ENCODE measurements around the gene ATM.
"Not testable (repeated sequence)": the region's sequence is repeated elsewhere in the genome, so short reads cannot be mapped to it uniquely, and the experiment has no call there.

ATM gene

DNA sequence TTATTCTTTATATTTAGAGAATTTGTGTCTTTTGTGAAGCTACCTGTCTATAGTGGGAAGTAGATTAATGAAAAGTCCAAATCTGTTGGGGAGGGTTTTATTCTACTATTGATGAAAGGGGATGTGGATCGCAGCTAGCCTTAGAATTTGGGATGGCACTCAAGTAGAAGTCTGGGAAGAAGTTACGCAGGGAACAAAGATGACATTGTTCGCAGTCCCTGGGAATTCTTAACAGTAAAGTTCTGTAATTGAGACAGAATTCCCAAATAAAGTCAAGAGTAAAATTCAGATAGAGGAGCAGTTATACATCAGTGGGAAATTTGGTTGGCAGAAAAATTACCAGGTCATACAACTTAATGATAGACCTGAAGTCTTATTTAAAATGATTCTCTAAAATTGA lies 64.1 kb downstream of the ATM start:
- DNase-seq (ENCODE audit: low read depth), result no peak

DNA sequence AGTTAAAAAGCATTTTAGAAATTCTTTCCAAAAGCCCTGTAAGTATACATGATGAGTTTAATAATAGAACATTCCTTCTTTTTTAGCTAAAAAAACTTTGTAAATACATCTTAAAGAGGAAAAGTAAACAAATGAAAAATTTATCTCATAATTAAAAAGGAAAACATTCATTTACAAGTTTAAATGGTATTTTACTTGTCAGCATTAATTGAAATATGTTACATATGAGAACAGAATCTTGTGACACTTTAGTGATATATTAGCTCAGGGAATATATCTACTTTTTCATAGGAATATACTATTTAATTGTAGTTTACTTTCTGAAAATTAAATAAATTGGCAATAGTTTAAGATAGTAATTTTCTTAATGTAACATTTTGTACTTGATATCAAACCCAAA lies 66.2 kb downstream of the ATM start:
- not testable (repeated sequence) for DNase-seq (ENCODE audit: low read depth)

DNA sequence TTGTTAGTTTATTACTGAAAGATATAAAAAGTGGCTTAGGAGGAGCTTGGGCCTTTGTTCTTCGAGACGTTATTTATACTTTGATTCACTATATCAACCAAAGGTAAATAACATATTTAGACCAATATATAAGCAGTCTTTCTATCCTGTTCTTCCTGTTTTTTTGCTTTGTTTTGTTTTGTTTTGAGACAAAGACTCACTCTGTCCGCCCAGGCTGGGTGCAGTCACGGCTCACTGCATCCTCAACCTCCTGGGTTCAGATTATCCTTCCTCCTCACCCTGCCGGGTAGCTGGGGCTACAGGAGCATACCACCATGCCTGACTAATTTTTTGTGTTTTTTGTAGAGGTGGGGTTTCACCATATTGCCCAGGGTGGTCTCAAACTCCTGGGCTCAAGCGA lies 66.8 kb downstream of the ATM start:
- DNase-seq (ENCODE audit: low read depth), result no peak

DNA sequence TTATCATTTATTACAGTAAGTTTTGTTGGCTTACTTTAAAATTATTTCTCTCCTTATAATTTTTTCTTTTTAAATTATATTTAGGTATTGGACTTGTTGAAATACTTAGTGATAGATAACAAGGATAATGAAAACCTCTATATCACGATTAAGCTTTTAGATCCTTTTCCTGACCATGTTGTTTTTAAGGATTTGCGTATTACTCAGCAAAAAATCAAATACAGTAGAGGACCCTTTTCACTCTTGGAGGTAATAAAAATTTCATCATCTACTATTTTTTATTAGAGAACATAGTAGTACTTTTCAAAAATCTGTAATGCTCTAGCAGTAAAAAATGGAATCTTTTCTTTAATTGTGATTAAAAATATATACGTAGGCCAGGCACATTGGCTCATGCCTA lies 70.4 kb downstream of the ATM start:
- no peak for DNase-seq (ENCODE audit: low read depth)

- DNase-seq (ENCODE audit: low read depth), result no peak
Measured at GRCh38 chr11:108302121-108302785, 79.4 kb downstream of the ATM start.

DNA sequence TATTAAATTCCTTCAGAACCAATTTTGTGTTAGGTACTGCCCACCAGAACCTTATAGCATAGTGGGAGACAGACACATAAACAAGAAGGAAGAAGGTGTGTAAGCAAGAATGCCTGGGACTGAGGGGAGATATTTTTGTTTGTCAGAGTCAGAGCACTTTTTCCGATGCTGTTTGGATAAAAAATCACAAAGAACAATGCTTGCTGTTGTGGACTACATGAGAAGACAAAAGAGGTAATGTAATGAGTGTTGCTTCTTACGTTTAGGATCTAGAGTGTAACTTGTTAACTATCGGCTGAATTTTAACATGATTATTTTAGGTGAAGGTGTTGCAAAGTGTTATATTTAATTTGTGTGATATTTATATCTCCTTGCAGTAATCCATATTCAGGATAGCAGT lies 84.9 kb downstream of the ATM start:
- DNase-seq (ENCODE audit: low read depth), result no peak

DNA sequence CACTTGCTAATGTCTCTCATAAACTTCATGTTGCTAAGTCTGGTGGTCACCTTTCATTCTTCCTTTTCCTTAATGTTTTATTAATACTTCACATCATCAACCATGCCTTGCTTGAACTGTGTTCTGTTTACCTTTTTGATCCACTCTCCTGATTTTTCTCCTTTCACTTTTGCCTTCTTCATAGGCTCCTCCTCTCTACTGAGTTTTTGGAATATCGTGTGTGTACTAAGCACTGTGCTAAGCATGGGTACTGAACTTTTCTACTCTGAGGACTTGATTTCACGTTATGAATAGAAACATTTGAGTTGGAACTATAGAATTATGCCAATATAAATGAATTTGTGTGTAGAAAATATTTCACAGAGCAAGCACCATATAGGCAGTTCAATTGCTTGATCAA lies 90.6 kb downstream of the ATM start:
- DNase-seq (ENCODE audit: low read depth), result no peak

- no peak for DNase-seq (ENCODE audit: low read depth)
Measured at GRCh38 chr11:108316061-108316460, 93.2 kb downstream of the ATM start.

- DNase-seq (ENCODE audit: low read depth), result no peak
Measured at GRCh38 chr11:108319541-108320145, 96.8 kb downstream of the ATM start.

DNA sequence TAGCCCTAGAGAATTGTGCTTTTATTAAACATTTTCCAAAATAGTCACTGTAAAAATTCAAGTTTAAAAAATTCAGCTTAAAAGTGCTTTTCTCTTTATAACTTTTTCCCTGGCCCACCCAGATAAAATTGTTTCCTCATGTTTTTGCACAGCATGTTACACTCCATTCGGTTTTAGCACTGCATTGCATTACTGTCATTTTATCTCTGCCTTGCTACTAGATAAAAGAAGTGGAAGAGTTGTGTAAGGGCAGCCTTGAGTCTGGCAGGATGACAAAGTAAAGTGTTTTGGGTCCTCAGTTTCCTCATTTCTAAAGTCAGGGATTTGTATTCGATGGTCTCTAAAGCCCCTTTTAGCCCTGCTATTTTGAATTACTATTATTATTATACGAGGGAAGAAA lies 99.8 kb downstream of the ATM start:
- DNase-seq (ENCODE audit: low read depth), result no peak

DNA sequence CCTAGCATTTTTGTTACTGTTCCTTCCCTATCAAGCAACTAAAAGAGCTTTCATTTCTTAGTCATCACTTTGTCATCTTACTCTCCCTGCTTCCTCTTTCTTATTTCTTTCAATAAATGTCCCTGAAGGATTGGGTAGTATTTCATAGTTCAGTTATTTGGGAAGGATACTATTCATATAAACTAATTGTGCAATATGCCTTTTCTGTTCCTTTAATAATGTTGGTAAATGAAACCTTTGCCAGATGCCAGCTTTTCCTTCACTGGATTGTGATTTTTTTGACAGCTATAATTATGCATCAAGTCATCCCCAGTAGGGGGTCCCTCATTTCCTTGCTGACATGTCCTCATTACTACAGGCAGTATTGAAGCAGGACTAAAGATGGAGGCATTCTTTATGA lies 101.7 kb downstream of the ATM start:
- no peak for DNase-seq (ENCODE audit: low read depth)

DNA sequence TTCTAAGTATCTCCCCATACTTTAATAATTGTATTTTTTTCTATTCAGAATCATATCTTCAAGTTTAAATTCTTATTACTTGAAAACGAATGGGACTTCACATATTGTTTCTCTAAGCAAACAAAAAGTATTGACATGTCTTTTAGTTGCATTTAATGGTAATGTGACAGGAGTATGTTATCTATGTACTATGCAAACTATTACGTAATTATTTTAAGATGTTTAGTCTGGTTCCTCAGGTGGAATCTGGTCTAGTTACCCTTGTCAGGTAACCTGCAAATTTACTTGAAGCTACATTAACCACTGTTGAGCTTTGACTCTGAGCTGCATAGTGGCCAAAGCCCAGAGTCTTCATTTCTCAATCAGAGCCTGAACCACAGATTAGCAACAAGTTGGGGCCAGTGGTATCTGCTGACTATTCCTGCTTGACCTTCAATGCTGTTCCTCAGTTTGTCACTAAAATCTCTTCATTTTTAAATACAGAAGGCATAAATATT lies 110.6 kb downstream of the ATM start:
- no peak for DNase-seq (ENCODE audit: low read depth)

DNA sequence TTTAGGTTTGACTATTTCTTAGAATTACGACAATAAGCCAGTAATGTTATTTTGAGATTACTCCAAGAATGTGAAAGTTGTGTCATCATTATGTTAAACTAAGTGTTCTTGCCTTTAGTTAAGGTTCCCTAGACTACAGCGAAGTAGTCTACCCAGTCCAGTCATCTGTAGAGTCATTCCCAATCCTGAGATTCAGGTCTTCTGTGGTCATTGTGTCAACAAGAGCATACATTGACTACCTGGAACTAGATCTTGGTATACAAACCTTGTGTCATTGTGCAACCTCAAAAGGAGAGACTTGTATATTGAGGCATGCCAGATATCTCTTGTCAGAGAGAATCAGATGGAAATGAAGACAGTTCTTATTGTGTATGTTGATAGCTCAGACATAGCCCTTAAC lies 115.9 kb downstream of the ATM start:
- no peak for DNase-seq (ENCODE audit: low read depth)

GRCh38 chr11:108340973-108341372 lies 118.1 kb downstream of the ATM start:
- no peak for DNase-seq (ENCODE audit: low read depth)

GRCh38 chr11:108341654-108342053 lies 118.8 kb downstream of the ATM start:
- no peak for DNase-seq (ENCODE audit: low read depth)

DNA sequence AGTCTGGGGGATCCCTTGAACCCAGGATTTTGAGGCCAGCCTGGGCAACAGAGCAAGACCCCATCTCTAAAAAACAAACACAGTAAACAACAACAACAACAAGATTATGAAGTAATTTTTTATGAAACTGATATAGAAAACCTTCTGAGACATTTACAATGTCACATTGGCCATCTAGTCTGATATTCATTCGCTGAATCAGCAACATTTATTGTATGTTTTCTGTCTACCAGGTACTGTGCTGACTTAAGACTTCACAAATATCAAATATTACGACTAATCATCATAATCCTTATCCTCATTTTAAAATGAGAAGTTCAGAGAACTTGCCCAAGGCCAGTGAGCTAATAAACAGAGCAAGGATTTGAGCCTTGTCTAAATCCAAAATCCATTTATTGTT lies 120.8 kb downstream of the ATM start:
- DNase-seq (ENCODE audit: low read depth), result no peak

DNA sequence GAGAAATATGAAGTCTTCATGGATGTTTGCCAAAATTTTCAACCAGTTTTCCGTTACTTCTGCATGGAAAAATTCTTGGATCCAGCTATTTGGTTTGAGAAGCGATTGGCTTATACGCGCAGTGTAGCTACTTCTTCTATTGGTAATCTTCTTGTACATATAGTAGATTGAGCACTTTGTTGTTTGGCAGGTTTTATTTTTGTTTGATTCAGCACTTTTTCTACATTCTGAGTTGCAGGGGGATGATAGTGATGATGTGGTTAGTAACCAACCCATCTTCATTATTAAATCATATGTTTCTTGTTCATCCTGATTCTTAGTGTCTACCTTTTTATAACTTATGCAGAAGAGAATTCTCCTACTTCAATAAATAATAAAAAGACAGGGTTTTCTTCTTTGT lies 122.9 kb downstream of the ATM start:
- no peak for DNase-seq (ENCODE audit: low read depth)

DNA sequence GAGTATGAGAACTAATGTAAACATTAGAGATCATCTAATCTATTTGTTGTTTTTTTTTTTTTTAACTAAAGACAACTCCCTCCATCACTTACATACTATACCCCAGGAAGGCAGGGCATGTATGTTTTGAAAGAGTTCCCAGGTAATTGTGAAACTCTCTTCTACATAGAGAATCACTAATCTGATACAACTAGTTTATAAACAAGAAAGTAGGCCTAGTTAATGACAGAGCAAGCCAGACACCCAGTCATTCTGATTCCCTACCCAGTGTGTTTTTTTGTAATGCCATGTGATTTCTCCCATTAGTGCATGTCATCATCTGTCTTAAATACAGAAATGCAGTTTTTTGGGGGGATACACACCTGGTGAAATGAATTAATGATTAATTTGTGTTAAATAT lies 123.6 kb downstream of the ATM start:
- no peak for DNase-seq (ENCODE audit: low read depth)

DNA sequence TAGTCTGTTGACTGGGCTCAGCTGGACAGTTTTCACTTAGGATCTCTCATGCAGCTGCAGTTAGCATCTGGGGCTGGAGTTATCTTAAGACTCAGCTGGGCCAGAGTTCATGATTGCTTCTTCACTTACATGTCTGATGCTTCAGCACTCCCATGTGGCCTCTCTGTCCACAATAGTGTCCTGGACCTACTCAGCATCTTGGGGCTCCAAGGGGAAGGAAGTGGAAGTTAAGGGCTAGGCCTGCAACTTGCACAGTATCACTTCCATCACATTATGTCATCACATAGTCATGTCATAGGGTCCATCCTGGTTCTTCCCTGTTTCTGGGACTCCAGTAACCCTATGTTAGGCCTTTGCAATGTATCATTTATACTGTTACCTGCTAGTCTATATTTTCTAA lies 128.6 kb downstream of the ATM start:
- DNase-seq (ENCODE audit: low read depth), result no peak

- no peak for DNase-seq (ENCODE audit: low read depth)
Measured at GRCh38 chr11:108364159-108364558, 141.3 kb downstream of the ATM start.

DNA sequence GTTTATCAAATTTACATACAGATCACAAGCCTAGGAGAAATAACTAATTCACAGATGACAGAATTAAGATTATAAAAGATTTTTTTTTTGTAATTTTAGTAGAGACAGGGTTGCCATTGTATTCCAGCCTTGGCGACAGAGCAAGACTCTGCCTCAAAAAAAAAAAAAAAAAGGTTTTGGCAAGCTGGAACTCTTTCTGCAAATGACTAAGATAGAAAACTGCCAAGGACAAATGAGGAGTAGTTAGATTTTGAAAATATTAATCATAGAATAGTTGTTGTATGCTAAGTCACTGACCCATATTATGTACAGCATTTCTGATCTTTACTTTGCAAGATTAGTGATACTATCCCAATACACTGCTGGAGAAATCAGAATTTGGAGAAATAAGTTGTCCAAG lies 145.3 kb downstream of the ATM start:
- no peak for DNase-seq (ENCODE audit: low read depth)

- DNase-seq (ENCODE audit: low read depth), result no peak
Measured at GRCh38 chr11:108369064-108369463, 146.2 kb downstream of the ATM start.

- no peak for DNase-seq (ENCODE audit: low read depth)
Measured at GRCh38 chr11:108370315-108370714, 147.4 kb downstream of the ATM start.

DNA sequence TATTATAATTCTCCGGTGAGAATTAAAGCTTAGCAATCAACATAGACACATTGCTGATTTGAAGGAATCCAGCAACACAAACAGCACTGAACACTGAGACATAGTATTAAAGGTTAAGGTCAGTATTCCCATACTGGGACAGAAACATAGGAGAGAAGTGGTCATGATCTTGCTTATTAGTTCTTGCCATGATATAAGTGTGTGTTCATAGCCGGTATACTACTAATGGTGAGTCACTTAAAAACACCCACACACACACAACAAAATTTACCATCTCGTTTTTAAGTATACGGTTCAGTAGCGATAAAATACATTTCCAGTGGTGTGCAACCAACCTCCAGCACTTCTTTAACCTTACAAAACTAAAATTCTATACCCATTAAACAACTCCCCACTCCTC lies 148.1 kb downstream of the ATM start:
- no peak for DNase-seq (ENCODE audit: low read depth)
